Thoracic aorta (tissue), 2 donors: ENCODE data around the gene CELF4. TPM values are rescaled to one million over a fixed set of nuclear protein-coding genes. Genes with fewer than 3 reads are reported as not detected.

Experiments
- ATAC-seq: fragments of 150-250 bp; one replicate; pipeline ENCODE4 v1.8.0; 2017; ENCODE audit warnings: low read depth; ENCODE audit not compliant: insufficient number of reproducible peaks, low FRiP score
- DNase-seq: peaks from one replicate; pipeline ENCODE4 v3.0.0-alpha.2; 2020; ENCODE audit warnings: low spot score
- H3K27ac ChIP-seq, 2 donors: fragments of 200-600 bp; sonication (generic); 1 replicate in 1 of 2; 2 replicates in 1 of 2; pipeline ENCODE4 v1.5.1; 2016; ENCODE audit warnings: mild to moderate bottlenecking in 2 of 2, moderate library complexity in 2 of 2
- H3K27me3 ChIP-seq: fragments of 200-600 bp; sonication (generic); replicated peaks from 2 replicates; pipeline ENCODE4 v1.6.0; 2016; ENCODE audit warnings: mild to moderate bottlenecking; ENCODE audit not compliant: insufficient read depth
- H3K36me3 ChIP-seq: fragments of 200-600 bp; sonication (generic); one replicate; pipeline ENCODE4 v1.5.1; 2016
- H3K4me1 ChIP-seq, 2 donors: fragments of 200-600 bp; sonication (generic); 1 replicate in 1 of 2; 2 replicates in 1 of 2; pipeline versions ENCODE4 v1.5.1 to v1.6.0; 2016; ENCODE audit warnings: low read depth in 2 of 2, mild to moderate bottlenecking in 1 of 2; ENCODE audit not compliant: control insufficient read depth in 1 of 2
- H3K4me3 ChIP-seq: fragments of 200-600 bp; sonication (generic); 2 replicates; pipeline ENCODE4 v1.5.1; 2016; ENCODE audit warnings: mild to moderate bottlenecking
- H3K9me3 ChIP-seq: fragments of 200-600 bp; sonication (generic); 2 replicates; pipeline ENCODE4 v1.5.1; 2016
- total RNA-seq, 2 donors: library from RNA; depleted of rRNA; stranded (reverse); fragments of >200 nt; gene quantifications; one replicate each; pipeline versions ENCODE4 v1.1.0 to v1.2.3, GENCODE V29; 2016
- TF ChIP-seq, protein P1 (sequence below): fragments of 200-600 bp; sonication (generic); IDR thresholded peaks from one replicate; pipeline ENCODE4 v1.5.1; 2019; ENCODE audit warnings: antibody characterized with exemption

Gene CELF4
- total RNA-seq, 2 donors from 2014 or later, result not detected

DNA sequence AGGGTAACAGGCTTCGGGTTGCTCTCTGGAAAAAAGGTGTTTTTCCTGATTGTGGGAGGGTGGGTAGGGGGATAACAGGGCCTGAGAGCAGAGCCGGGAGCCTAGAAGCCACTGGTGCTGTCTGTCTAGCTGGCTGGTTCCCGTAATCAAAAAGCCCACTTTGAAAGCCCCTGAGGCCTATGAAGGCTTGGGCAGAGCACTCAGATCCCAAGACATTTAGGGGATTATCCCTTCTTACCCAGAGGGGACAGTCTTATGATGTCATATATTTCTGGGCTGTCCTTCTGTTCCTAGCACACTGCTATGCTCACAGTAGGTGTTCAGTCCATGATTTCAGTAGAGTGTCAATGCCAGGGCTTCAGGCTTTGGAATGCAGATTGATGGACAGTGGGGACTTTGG lies 45.1 kb downstream of the CELF4 start:
- H3K9me3 ChIP-seq, result no peaks in the 10 kb centered on the region
- no peaks in the 10 kb centered on the region for H3K27me3 ChIP-seq
- ATAC-seq (no peak), DNase-seq (no peak)
- no peaks in the 10 kb centered on the region for H3K36me3 ChIP-seq
- no peak overlapping the region for H3K27ac ChIP-seq
- H3K4me3 ChIP-seq, result no peak overlapping the region
- TF ChIP-seq, protein P1, sequence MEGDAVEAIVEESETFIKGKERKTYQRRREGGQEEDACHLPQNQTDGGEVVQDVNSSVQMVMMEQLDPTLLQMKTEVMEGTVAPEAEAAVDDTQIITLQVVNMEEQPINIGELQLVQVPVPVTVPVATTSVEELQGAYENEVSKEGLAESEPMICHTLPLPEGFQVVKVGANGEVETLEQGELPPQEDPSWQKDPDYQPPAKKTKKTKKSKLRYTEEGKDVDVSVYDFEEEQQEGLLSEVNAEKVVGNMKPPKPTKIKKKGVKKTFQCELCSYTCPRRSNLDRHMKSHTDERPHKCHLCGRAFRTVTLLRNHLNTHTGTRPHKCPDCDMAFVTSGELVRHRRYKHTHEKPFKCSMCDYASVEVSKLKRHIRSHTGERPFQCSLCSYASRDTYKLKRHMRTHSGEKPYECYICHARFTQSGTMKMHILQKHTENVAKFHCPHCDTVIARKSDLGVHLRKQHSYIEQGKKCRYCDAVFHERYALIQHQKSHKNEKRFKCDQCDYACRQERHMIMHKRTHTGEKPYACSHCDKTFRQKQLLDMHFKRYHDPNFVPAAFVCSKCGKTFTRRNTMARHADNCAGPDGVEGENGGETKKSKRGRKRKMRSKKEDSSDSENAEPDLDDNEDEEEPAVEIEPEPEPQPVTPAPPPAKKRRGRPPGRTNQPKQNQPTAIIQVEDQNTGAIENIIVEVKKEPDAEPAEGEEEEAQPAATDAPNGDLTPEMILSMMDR, result no peak
- H3K4me1 ChIP-seq, result no peaks in the 10 kb centered on the region

DNA sequence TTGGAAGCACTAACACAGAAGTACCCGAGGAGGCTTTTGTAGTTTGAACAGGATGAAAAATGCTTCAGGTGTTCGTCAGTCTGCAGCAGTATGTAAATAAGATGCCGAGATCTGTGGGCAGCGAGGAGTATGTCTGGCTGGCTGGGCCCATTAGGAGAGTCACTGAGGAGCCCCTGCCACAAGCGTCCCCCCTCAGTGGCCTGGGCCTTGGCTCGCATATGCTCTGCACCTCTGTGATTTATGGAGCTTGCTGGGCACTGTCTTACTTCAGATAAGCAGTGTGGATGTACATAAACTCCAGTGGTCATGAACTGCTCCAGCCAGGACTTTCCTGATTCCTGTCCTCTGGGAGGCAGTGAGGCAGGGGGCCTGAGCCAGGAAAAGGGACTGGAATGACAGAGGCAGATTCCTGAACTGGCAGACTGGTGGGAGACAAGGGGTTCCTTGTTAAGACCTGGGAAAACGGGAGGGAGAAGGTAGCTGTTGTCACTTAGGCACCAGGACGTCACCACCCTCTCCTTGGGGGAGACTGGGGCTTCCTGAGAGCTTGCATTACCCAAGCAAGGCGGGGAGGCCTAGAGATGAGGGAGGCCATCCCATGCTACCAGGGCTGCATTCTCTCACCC lies 46.0 kb downstream of the CELF4 start:
- Histone ChIP-seq H3K36me3 (no peaks in the 10 kb centered on the region), H3K27ac (no peak overlapping the region), H3K4me3 (no peak overlapping the region), H3K9me3 (no peaks in the 10 kb centered on the region), H3K27me3 (no peaks in the 10 kb centered on the region), H3K4me1 (no peaks in the 10 kb centered on the region)
- TF ChIP-seq, protein P1, result no peak
- DNase-seq (no peak), ATAC-seq (no peak)

GRCh38 chr18:37516361-37516853 lies 49.2 kb downstream of the CELF4 start:
- no peak for ATAC-seq

DNA sequence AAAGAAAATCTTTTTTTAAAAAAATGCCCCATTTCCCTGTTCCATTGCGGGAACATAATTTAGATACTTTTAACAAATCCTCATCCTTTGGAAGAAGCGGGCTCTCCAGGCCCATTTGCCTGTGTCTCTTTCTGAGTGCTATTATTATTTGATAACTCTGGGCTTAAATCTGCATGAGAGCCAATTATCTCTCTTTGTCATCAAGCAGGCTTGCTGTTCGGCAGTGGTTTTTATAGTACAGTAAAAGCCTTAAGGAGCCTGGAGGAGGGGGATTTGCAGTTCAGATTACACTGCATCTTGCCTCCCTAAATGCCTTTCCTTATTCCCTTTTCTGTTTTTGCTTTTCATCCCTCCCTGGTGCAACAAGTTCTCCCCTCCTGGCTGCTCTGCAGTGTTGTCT lies 50.6 kb downstream of the CELF4 start:
- TF ChIP-seq, protein P1, result no peak
- ATAC-seq (no peak), DNase-seq (no peak)
- H3K4me3 ChIP-seq, result no peak overlapping the region
- no peaks in the 10 kb centered on the region for H3K27me3 ChIP-seq
- H3K27ac ChIP-seq, result no peak overlapping the region
- no peaks in the 10 kb centered on the region for H3K9me3 ChIP-seq
- H3K4me1 ChIP-seq, result no peaks in the 10 kb centered on the region
- no peaks in the 10 kb centered on the region for H3K36me3 ChIP-seq

More at GRCh38 chr18:37516361-37516853, 49.2 kb downstream of the CELF4 start:
- H3K9me3 ChIP-seq, result no peaks in the 10 kb centered on the region
- DNase-seq, result no peak
- H3K27ac ChIP-seq, result no peak overlapping the region
- no peaks in the 10 kb centered on the region for H3K36me3 ChIP-seq
- TF ChIP-seq, protein P1, result no peak
- no peaks in the 10 kb centered on the region for H3K4me1 ChIP-seq
- H3K4me3 ChIP-seq, result no peak overlapping the region
- H3K27me3 ChIP-seq, result no peaks in the 10 kb centered on the region

DNA sequence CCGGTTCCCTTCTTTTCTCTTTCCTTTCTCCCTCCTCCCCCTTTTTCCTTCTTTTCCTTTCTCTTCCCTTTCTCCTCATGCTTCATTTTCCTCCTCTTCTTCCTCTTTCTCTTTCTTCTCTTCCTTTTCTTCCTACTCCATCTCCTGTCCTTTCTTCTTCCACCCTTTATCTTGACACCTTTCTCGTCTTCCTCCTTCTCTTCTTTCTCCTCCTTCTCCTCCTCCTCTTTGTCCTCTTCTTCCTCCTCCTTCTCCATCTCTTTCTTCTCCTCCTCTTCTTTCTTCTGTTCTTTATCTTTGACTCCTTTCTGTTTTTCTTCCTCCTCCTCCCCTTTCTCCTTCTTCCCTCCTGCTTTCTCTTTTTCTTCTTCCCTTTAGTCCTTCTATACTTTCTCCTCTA lies 53.2 kb downstream of the CELF4 start:
- DNase-seq, result no peak
- no peaks in the 10 kb centered on the region for H3K27me3 ChIP-seq

More for the DNA sequence above, 53.2 kb downstream of the CELF4 start:
- TF ChIP-seq, protein P1, result no peak
- no peak for ATAC-seq
- Histone ChIP-seq H3K4me1 (no peaks in the 10 kb centered on the region), H3K27ac (no peak overlapping the region), H3K4me3 (no peak overlapping the region), H3K36me3 (no peaks in the 10 kb centered on the region), H3K9me3 (no peaks in the 10 kb centered on the region)
